Nephron (organoid): ENCODE data around the gene KCNK7.

ENCODE experiments used
- H3K27ac Mint-ChIP-seq, 3 experiments: 2 replicates each; pipeline ENCODE4 v1.8.0; 2020; ENCODE audit warnings: mixed read lengths in 3 of 3, mild to moderate bottlenecking in 2 of 3, moderate library complexity in 1 of 3
- H3K27me3 Mint-ChIP-seq: 2 replicates; pipeline ENCODE4 v1.8.0; 2021; ENCODE audit warnings: low read depth, mild to moderate bottlenecking, moderate library complexity, mixed read lengths
- H3K36me3 Mint-ChIP-seq: 2 replicates; pipeline ENCODE4 v1.8.0; 2020; ENCODE audit warnings: low read depth, mixed read lengths
- H3K4me1 Mint-ChIP-seq: 2 replicates; pipeline ENCODE4 v1.8.0; 2020; ENCODE audit warnings: mixed read lengths
- H3K4me3 Mint-ChIP-seq, 3 experiments: 2 replicates each; pipeline ENCODE4 v1.8.0; 2020; ENCODE audit warnings: mild to moderate bottlenecking in 3 of 3, mixed read lengths in 3 of 3, moderate library complexity in 2 of 3
- H3K9me3 Mint-ChIP-seq: 2 replicates; pipeline ENCODE4 v1.8.0; 2020; ENCODE audit warnings: mixed read lengths
- TF ChIP-seq, protein P1 (sequence below), 3 experiments: fragments of 200-600 bp; sonication (generic); IDR thresholded peaks; one replicate each; pipeline ENCODE4 v1.5.0; 2021; ENCODE audit warnings: antibody characterized with exemption in 3 of 3; ENCODE audit not compliant: unreplicated experiment in 3 of 3

The KCNK7 gene

DNA sequence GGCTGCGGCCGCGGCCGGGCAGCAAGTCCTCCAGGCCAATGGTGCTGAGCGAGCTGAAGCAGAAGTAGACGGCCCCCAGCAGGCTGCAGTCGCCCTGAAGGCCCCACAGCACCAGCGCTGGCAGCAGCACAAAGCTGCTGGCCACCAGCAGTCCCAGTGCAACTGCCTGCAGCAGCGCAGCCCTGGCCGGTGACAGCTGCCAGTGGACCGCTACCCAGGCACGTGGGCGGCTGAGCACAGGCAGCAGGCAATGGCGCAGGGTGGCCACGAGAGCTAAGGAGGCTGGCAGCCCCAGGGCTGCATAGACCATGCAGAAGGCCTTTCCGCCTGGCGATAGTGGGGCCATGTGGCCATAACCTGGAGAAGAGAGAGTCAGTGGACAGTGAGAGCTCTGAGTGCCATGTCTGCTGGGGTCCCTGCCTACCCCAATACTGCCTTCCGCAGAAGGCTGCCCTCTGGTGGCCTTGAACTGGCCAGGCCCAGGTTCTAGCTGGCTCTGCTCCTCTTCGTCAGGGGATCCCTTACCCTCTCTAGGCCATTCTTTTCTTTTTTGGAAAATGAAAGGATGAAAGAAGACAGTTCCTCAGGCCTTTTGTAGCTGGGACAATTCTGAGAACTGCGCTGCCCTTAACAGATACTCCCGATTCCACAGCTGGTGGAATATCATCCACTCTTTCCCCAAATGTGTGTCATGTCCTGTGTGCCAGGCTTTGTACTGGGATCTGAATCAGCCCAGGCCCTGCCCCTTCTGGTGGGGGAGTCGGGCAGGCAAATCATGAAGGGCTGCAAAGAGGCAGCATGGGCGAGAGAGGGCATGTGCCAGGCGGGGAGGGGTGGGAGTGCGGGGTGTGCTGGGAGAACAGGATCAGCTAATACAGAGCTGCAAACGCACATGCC is 1.8 kb downstream of the KCNK7 start:
- Mint-ChIP-seq H3K27ac (no peak overlapping the region), H3K36me3 (peaks cover 9% of the 10 kb centered on the region), H3K4me1 (peaks cover 7% of the 10 kb centered on the region), H3K9me3 (no peaks in the 10 kb centered on the region), H3K27me3 (peaks cover 32% of the 10 kb centered on the region), H3K4me3 (peak overlapping the region in 2 of 3 experiments; percentile 32 to 36)
- TF ChIP-seq, protein P1, sequence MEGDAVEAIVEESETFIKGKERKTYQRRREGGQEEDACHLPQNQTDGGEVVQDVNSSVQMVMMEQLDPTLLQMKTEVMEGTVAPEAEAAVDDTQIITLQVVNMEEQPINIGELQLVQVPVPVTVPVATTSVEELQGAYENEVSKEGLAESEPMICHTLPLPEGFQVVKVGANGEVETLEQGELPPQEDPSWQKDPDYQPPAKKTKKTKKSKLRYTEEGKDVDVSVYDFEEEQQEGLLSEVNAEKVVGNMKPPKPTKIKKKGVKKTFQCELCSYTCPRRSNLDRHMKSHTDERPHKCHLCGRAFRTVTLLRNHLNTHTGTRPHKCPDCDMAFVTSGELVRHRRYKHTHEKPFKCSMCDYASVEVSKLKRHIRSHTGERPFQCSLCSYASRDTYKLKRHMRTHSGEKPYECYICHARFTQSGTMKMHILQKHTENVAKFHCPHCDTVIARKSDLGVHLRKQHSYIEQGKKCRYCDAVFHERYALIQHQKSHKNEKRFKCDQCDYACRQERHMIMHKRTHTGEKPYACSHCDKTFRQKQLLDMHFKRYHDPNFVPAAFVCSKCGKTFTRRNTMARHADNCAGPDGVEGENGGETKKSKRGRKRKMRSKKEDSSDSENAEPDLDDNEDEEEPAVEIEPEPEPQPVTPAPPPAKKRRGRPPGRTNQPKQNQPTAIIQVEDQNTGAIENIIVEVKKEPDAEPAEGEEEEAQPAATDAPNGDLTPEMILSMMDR (IDR thresholded peaks at IDR 0.05; ENCODE audit: unreplicated experiment in 3 of 3), result peak; percentile 49 to 60 (median 57)

DNA sequence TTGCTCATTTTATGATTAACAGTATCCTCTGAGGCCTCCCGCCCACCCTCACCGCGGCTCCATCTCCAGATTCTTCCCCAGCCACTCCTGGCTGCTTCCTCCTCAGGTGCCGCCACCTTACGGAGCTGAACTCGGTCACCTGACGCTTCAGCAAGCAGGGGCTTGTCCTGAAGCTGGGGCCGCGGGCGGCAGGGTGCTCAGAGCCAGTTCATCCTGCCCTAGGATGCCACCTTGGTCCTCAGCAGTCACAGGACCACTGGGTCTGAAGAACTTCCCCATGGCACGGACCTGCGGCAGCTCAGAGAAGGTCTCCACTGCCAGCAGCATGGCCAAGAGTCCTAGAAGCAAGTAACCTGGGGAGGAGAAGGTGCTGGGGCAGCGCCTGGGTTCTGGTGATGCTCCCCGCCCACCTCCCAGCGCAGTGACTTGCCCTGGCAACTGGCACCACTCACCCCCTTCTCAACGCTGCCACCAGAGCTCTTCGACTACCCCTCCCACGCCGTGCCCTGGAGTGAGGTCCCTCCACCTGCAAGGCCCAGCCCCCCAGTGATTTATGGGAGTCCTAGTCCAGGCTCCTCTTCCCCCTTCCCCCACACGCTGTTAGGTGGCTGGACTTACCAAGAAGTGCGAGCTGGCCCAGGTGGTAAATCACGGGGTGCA is 2.6 kb downstream of the KCNK7 start:
- H3K9me3 Mint-ChIP-seq, result no peaks in the 10 kb centered on the region
- TF ChIP-seq, protein P1 (IDR thresholded peaks at IDR 0.05; ENCODE audit: unreplicated experiment in 3 of 3), result no peak

DNA sequence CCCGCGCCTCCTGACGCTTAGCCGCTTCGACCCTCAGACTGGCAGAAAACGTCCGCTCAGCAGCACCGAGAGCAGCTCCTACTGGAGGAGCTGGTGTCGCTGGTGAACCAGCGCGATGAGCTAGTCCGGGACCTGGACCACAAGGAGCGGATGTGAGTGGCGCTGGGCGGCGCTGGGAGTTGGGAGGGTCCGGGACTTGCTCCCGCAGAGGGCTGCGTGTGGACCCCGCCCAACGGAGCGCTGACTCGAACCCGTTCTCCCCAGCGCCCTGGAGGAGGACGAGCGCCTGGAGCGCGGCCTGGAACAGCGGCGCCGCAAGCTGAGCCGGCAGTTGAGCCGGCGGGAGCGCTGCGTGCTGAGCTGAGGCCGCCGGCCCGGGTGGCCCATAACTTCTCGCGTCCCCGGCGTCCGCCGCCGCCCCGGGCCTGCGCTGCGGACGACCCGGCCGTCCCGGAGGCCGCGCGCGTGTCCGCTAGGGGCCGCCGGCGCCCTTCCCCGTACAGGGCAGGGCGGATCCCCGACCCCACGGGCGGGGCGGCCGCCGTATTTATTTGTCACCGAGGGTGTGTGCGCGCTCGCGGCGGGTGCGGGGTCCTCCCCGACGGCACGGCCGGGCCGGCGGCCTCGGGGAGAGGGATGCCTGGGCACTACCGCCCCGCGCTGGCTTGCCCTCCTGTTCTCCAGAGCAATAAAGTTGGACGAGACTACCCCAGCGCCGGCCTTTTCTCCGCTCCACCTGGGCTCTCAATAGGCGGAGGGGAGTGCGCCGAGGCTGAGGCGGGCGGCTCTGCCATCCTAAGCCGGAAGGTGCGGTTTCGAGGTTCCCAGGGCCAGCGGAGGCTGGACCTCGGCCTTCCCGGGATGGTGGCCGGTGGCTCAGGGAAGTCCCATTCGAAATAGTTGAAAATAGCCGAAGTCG is 3.4 kb downstream of the KCNK7 start:
- peaks cover 32% of the 10 kb centered on the region for H3K27me3 Mint-ChIP-seq
- no peak overlapping the region for H3K27ac Mint-ChIP-seq
- peak overlapping the region in 1 of 3 experiments; percentile 45 for H3K4me3 Mint-ChIP-seq
- no peaks in the 10 kb centered on the region for H3K9me3 Mint-ChIP-seq
- H3K4me1 Mint-ChIP-seq, result peaks cover 18% of the 10 kb centered on the region
- H3K36me3 Mint-ChIP-seq, result peaks cover 4% of the 10 kb centered on the region
- TF ChIP-seq, protein P1 (IDR thresholded peaks at IDR 0.05; ENCODE audit: unreplicated experiment in 3 of 3), result peak in 2 of 3 experiments; percentile 6 to 35

More for the DNA sequence above, 2.6 kb downstream of the KCNK7 start:
- Mint-ChIP-seq H3K27me3 (peaks cover 32% of the 10 kb centered on the region), H3K27ac (no peak overlapping the region), H3K36me3 (peaks cover 7% of the 10 kb centered on the region), H3K4me3 (peak overlapping the region in 2 of 3 experiments; percentile 32 to 36), H3K4me1 (peaks cover 12% of the 10 kb centered on the region)

DNA sequence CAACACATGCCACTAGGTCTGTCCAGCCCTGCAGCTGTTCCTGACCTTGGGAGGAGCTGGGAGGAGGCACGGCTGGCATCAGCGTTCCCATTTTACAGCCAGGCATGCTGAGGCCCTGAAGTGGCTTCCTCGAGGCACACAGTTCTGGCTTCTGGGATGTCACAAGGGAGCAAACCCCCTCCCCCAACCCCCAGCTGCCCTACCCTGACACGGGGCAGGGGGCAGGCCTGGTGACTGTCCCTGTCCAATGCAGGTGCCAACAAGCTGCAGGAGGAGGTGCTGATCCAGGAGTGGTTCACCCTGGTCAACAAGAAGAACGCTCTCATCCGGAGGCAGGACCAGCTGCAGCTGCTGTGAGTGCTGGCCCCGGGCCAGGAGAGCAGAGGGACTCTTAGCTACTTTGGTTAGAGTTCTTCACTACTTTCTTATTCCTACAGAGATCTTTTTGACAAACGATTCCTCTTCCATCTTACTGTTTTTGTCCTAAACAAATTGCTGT is 5.3 kb downstream of the KCNK7 start:
- peaks cover 29% of the 10 kb centered on the region for H3K27me3 Mint-ChIP-seq
- H3K27ac Mint-ChIP-seq, result peak overlapping the region in 2 of 3 experiments; percentile 77
- TF ChIP-seq, protein P1 (IDR thresholded peaks at IDR 0.05; ENCODE audit: unreplicated experiment in 3 of 3), result no peak

DNA sequence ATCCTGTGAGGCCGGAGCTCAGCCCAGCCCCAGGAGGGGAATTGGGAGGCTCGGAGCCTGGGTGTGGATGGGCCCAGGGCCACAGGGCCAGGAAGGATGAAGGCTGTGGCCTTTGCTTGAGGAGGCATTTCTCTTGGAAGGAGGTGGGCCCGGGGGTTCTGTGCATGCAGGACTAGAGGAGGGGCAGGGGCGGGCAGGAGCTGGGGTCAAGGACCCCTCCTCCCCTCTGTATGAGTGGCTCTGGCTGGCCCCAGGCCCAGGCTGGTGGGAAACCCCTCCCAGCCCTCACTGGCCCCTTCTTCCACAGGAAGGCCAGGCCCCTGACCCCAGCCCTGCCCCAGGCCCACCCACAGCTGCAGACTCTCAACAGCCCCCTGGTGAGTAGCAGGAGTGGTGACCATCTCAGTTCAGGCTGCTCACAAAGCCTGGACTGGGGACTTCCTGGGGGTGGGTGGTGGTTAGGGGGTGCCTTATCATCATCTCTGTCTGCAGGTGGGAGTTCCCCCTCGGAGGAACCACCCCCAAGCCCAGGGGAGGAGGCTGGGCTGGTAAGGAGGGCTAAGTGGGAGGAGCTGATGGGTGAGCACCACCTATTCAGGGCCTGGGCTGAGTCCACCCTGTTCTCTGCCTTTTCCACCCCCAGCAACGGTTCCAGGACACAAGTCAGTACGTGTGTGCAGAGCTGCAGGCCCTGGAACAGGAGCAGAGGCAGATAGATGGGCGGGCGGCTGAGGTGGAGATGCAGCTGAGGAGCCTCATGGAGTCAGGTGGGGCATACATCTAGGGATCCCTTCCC is 6.0 kb downstream of the KCNK7 start:
- H3K4me1 Mint-ChIP-seq, result peaks cover 27% of the 10 kb centered on the region
- H3K27ac Mint-ChIP-seq, result no peak overlapping the region

More for the DNA sequence above, 5.3 kb downstream of the KCNK7 start:
- peaks cover 27% of the 10 kb centered on the region for H3K4me1 Mint-ChIP-seq
- H3K4me3 Mint-ChIP-seq, result peak overlapping the region; percentile 40 to 65 (median 60)
- H3K36me3 Mint-ChIP-seq, result peaks cover 4% of the 10 kb centered on the region
- no peaks in the 10 kb centered on the region for H3K9me3 Mint-ChIP-seq

More for the DNA sequence above, 6.0 kb downstream of the KCNK7 start:
- TF ChIP-seq, protein P1 (IDR thresholded peaks at IDR 0.05; ENCODE audit: unreplicated experiment in 3 of 3), result no peak
- Mint-ChIP-seq H3K36me3 (peaks cover 4% of the 10 kb centered on the region), H3K27me3 (peaks cover 24% of the 10 kb centered on the region), H3K4me3 (no peak overlapping the region), H3K9me3 (no peaks in the 10 kb centered on the region)
